Heart right ventricle (tissue), 16 donors: ENCODE measurements around the gene ASB14. TPM values are rescaled to one million over a fixed set of nuclear protein-coding genes. Genes with fewer than 3 reads are reported as not detected.

Experiments used
- ATAC-seq, 8 donors: fragments of 200-7000 bp; cut with Tn5 transposase; one replicate each; pipeline ENCODE4 v1.9.1; 2020; ENCODE audit warnings: mild to moderate bottlenecking in 8 of 8, moderate library complexity in 8 of 8, moderate number of reproducible peaks in 1 of 8
- DNase-seq, 2 donors: peaks; one replicate each; pipeline ENCODE4 v3.0.0-alpha.2; 2020
- H3K27ac ChIP-seq, 10 donors: fragments of 200-600 bp; sonication (generic) in 2 of 10; one replicate each; pipeline versions ENCODE4 v1.5.0 to v1.8.0; 2020 to 2022; ENCODE audit warnings: mild to moderate bottlenecking in 3 of 10
- H3K27me3 ChIP-seq, 7 donors: fragments of 200-600 bp; one replicate each; pipeline ENCODE4 v1.8.0; 2021 to 2022; ENCODE audit warnings: mild to moderate bottlenecking in 2 of 7
- H3K36me3 ChIP-seq, 9 donors: fragments of 200-600 bp; sonication (generic) in 1 of 9; one replicate each; pipeline versions ENCODE4 v1.5.0 to v1.8.0; 2020 to 2022; ENCODE audit warnings: mild to moderate bottlenecking in 2 of 9
- H3K4me1 ChIP-seq, 9 donors: fragments of 200-600 bp; sonication (generic) in 1 of 9; one replicate each; pipeline versions ENCODE4 v1.5.0 to v1.8.0; 2020 to 2022; ENCODE audit warnings: mild to moderate bottlenecking in 4 of 9
- H3K4me3 ChIP-seq, 10 donors: fragments of 200-600 bp; sonication (generic) in 2 of 10; one replicate each; pipeline versions ENCODE4 v1.5.0 to v1.8.0; 2020 to 2022; ENCODE audit warnings: mild to moderate bottlenecking in 7 of 10, moderate library complexity in 2 of 10
- H3K9me3 ChIP-seq, 11 donors: fragments of 200-600 bp in 10 of 11; sonication (generic) in 2 of 11; one replicate each; pipeline versions ENCODE4 v1.5.0 to v1.8.0; 2013 to 2022; ENCODE audit warnings: mild to moderate bottlenecking in 2 of 11, control low read depth in 1 of 11, moderate library complexity in 1 of 11
- WGBS, 2 donors: extraction: QIAGEN DNeasy Blood & Tissue Kit; methylation state at CpG; one replicate each; pipeline ENCODE4 v1.1.7; 2013; ENCODE audit warnings: inconsistent platforms in 1 of 2; 5-methylcytosine and 5-hydroxymethylcytosine counted together
- intact Hi-C, 10 donors: fragments of 100-400 bp; cut with DNase I; formaldehyde crosslinking; loops; one replicate each; pipeline versions ENCODE4 v1.11.1 to v1.14.2; 2022
- polyA plus RNA-seq, 2 donors: library from polyadenylated mRNA; stranded (reverse); fragments of 200-250 nt; gene quantifications; one replicate each; pipeline ENCODE4 v1.2.3, GENCODE V29; 2013
- total RNA-seq, 10 donors: library from RNA; stranded (reverse); fragmentation: NEBNext Ultra II Directional in 3 of 10; extraction: Animal tissue kit (Norgen Biotek cat#: 25700) in 3 of 10; gene quantifications; one replicate each; pipeline versions ENCODE4 v1.2.1 to v1.2.4, GENCODE V29; 2021 to 2023
- TF ChIP-seq, protein P1 (sequence below), 9 donors: fragments of 200-600 bp; sonication (generic) in 2 of 9; IDR thresholded peaks; one replicate each; pipeline versions ENCODE4 v1.5.0 to v1.8.0; 2021 to 2022; ENCODE audit warnings: antibody characterized with exemption in 9 of 9, mild to moderate bottlenecking in 5 of 9, moderate library complexity in 1 of 9
- donor health status: Arrhythmogenic right ventricular cardiomyopathy.
- donor health status: ischemic (EF 13 %, LVEDD 7.1; RV severe dilation, severe dysfunction).
- donor health status: healthy with polysubstance abuse.
- donor health status: DM: no; HTN: yes; CAD: no.
- donor health status: DM: no; HTN: no; CAD: no.
- donor health status: ischemic (EF 25% LVEDD 6.9; RV normal size, moderate dysfunction).
- donor health status: ischemic (EF 25% LVEDD 5.7; RV mildly dilated, moderate dysfunction).
- donor health status: healthy.
- donor health status: DM: yes; HTN: yes; CAD: no.
- donor health status: Ischemic cardiomyopathy.
- donor health status: ischemic (EF 35%, LVEDD 5.7; RV mildly dilated, moderate dysfunction).
- donor health status: nonischemic (EF 11% LVEDD 7.7; RV severe dilation, severe dysfunction).
- donor health status: DM: yes; HTN: yes; CAD: no.
- donor health status: PGD.
- donor health status: ischemic (EF 29% LVEDD 5.4; RV normal size, mild dysfunction).
- donor health status: nonischemic (EF 23%, LVEDD 6.1; RV moderate dilation, normal function).

The ASB14 gene
- total and polyA plus RNA-seq, 12 donors = 0.01 to 26.2 (median 8.7) TPM

DNA sequence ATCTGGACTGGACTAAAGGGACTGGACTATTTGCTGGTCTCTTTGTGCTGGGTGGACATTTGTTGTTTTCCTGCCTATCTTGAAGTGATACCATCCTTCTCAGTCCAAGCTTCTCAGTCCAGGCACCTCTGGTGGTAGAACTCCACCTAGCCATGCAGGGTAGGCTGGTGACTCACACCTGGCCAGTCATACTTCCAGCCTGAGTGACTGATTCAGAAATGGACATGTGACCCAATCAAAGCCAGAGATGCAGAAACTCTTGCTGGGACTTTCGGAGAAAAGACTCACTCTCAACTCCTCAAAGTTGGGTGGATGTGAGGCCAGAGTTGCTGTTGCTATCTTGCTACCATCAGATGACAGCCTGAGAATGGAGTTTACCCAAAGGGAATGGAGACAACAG lies 5.6 kb upstream of the ASB14 start:
- H3K4me3 ChIP-seq = no peak overlapping the region
- H3K27ac ChIP-seq = no peak overlapping the region
- 94 to 97% methylated on average over 1 of the region's 1 CpG for WGBS, 2 donors
- no peaks in the 10 kb centered on the region for H3K9me3 ChIP-seq
- TF ChIP-seq, protein P1, sequence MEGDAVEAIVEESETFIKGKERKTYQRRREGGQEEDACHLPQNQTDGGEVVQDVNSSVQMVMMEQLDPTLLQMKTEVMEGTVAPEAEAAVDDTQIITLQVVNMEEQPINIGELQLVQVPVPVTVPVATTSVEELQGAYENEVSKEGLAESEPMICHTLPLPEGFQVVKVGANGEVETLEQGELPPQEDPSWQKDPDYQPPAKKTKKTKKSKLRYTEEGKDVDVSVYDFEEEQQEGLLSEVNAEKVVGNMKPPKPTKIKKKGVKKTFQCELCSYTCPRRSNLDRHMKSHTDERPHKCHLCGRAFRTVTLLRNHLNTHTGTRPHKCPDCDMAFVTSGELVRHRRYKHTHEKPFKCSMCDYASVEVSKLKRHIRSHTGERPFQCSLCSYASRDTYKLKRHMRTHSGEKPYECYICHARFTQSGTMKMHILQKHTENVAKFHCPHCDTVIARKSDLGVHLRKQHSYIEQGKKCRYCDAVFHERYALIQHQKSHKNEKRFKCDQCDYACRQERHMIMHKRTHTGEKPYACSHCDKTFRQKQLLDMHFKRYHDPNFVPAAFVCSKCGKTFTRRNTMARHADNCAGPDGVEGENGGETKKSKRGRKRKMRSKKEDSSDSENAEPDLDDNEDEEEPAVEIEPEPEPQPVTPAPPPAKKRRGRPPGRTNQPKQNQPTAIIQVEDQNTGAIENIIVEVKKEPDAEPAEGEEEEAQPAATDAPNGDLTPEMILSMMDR (IDR thresholded peaks at IDR 0.05) = no peak
- intact Hi-C loops = no loop called here
- ATAC-seq (no peak), DNase-seq (no peak)
- H3K36me3 ChIP-seq = no peaks in the 10 kb centered on the region
- peaks cover 0 to 6% (median 0%) of the 10 kb centered on the region in 9 donors for H3K4me1 ChIP-seq
- no peaks in the 10 kb centered on the region for H3K27me3 ChIP-seq

- H3K36me3 ChIP-seq = peaks cover 0 to 7% (median 0%) of the 10 kb centered on the region in 9 donors
- DNase-seq = no peak
- ATAC-seq = no peak
- intact Hi-C loops = no loop called here
- WGBS, 2 donors = 91 to 92% methylated on average over 4 of the region's 4 CpGs
- H3K27me3 ChIP-seq = peaks cover 0 to 3% (median 0%) of the 10 kb centered on the region in 7 donors
- H3K4me1 ChIP-seq = peaks cover 0 to 7% (median 0%) of the 10 kb centered on the region in 9 donors
- H3K9me3 ChIP-seq = no peaks in the 10 kb centered on the region
- TF ChIP-seq, protein P1 (IDR thresholded peaks at IDR 0.05) = no peak
- peak overlapping the region in 3 of 10 donors; percentile 61 to 69 (median 66) for H3K27ac ChIP-seq
- peak overlapping the region in 3 of 10 donors; percentile 36 to 42 (median 37) for H3K4me3 ChIP-seq
These were observed 527 bp upstream of the ASB14 start for GRCh38 chr3:57292897-57293526.

DNA sequence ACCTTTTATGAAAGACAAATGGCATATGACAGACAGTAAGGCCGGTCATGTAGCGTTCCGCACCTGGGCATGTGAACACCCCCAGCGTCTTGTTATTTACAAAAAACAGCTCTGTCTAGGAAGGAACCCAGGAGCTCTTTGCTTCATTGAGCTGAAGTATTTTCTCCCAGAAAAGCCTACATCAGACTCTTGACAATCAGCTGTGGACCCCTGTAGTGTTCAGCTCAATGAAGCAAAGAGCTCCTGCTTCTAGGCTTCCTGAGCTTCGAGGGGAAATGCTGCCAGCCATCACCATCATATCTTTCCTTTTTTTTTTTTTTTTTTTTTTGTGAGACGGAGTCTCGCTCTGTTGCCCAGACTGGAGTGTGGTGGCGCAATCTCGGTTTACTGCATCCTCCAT lies 4.1 kb downstream of the ASB14 start:
- H3K27me3 ChIP-seq = peaks cover 0 to 3% (median 0%) of the 10 kb centered on the region in 7 donors
- ATAC-seq = no peak
- H3K27ac ChIP-seq = no peak overlapping the region
- no peaks in the 10 kb centered on the region for H3K9me3 ChIP-seq
- H3K36me3 ChIP-seq = peaks cover 0 to 20% (median 0%) of the 10 kb centered on the region in 9 donors
- intact Hi-C loops = no loop called here
- TF ChIP-seq, protein P1 (IDR thresholded peaks at IDR 0.05) = no peak
- 90 to 96% methylated on average over 9 of the region's 9 CpGs for WGBS, 2 donors
- DNase-seq = no peak
- peaks cover 0 to 7% (median 0%) of the 10 kb centered on the region in 9 donors for H3K4me1 ChIP-seq
- no peak overlapping the region for H3K4me3 ChIP-seq

DNA sequence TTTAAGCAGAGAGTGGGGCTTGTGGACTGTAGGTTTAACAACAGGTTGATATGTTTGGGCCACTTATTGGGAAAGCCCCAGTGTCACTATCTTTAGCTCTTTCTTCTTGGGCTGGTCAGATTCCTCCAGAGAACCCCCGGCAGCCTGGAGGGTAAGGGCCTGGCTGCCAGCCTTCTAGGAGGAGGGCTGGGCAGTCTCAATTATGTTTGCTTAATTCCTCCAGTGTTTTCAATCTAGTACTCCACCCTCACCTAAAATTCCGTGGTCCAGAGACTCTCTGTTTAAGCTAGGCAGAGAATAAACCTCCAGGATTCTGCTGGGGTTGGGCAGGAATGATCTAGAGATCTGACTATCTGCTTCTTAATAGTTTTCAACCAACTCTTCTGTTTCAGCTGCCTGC lies 5.3 kb downstream of the ASB14 start:
- peaks cover 0 to 3% (median 0%) of the 10 kb centered on the region in 7 donors for H3K27me3 ChIP-seq
- WGBS, 2 donors = 69 to 75% methylated on average over 2 of the region's 2 CpGs
- DNase-seq (no peak), ATAC-seq (no peak)
- intact Hi-C loops = no loop called here
- no peak overlapping the region for H3K4me3 ChIP-seq
- peaks cover 0 to 7% (median 0%) of the 10 kb centered on the region in 9 donors for H3K4me1 ChIP-seq
- H3K36me3 ChIP-seq = peaks cover 0 to 20% (median 0%) of the 10 kb centered on the region in 9 donors
- TF ChIP-seq, protein P1 (IDR thresholded peaks at IDR 0.05) = no peak
- H3K27ac ChIP-seq = no peak overlapping the region
- no peaks in the 10 kb centered on the region for H3K9me3 ChIP-seq
